Smooth muscle cell (in vitro differentiated cells): Measurements from ENCODE around the gene CAPZB. TPM values are rescaled to one million over a fixed set of nuclear protein-coding genes. Genes with fewer than 3 reads are reported as not detected.

ENCODE experiments used
- DNase-seq: peaks from one replicate; lab custom pipeline; 2025; ENCODE audit not compliant: unreplicated experiment; lab: John Stamatoyannopoulos, UW
- H2AFZ ChIP-seq: fragments of 200-600 bp; sonication (generic); 2 replicates; pipeline ENCODE4 v1.6.0; 2016; ENCODE audit warnings: antibody characterized with exemption, low read depth, mild to moderate bottlenecking
- H3F3A ChIP-seq: fragments of 200-600 bp; sonication (generic); 2 replicates; pipeline ENCODE4 v1.6.0; 2017; ENCODE audit warnings: antibody characterized with exemption, low read depth
- H3K27ac ChIP-seq: fragments of 200-600 bp; sonication (generic); 2 replicates; pipeline ENCODE4 v1.5.1; 2016; ENCODE audit warnings: low read depth, mild to moderate bottlenecking
- H3K27me3 ChIP-seq: fragments of 200-600 bp; sonication (generic); 2 replicates; pipeline ENCODE4 v1.6.1; 2016; ENCODE audit warnings: low read depth, mild to moderate bottlenecking
- H3K36me3 ChIP-seq: fragments of 200-600 bp; sonication (generic); 2 replicates; pipeline ENCODE4 v1.5.1; 2016; ENCODE audit warnings: low read depth
- H3K4me1 ChIP-seq: fragments of 200-600 bp; sonication (generic); 2 replicates; pipeline ENCODE4 v1.5.1; 2016; ENCODE audit warnings: low read depth
- H3K4me2 ChIP-seq: fragments of 200-600 bp; sonication (generic); 2 replicates; pipeline ENCODE4 v1.6.0; 2016; ENCODE audit warnings: mild to moderate bottlenecking
- H3K4me3 ChIP-seq: fragments of 200-600 bp; sonication (generic); 2 replicates; pipeline ENCODE4 v1.5.1; 2016; ENCODE audit warnings: mild to moderate bottlenecking
- H3K79me2 ChIP-seq: fragments of 200-600 bp; sonication (generic); 2 replicates; pipeline ENCODE4 v1.6.0; 2016; ENCODE audit warnings: low read depth, mild to moderate bottlenecking
- H3K9ac ChIP-seq: fragments of 200-600 bp; sonication (generic); 2 replicates; pipeline ENCODE4 v1.6.0; 2016; ENCODE audit warnings: low read depth
- H3K9me3 ChIP-seq: fragments of 200-600 bp; sonication (generic); replicated peaks from 2 replicates; pipeline ENCODE4 v1.5.1; 2016; ENCODE audit warnings: low read depth
- H4K20me1 ChIP-seq: fragments of 200-600 bp; sonication (generic); 2 replicates; pipeline ENCODE4 v1.6.0; 2016; ENCODE audit warnings: low read depth
- WGBS: methylation state at CpG from one replicate; pipeline ENCODE4 v1.1.7; 2016; ENCODE audit warnings: low lambda C conversion rate; 5-methylcytosine and 5-hydroxymethylcytosine counted together
- polyA plus RNA-seq: library from polyadenylated mRNA; unstranded; fragments of >200 nt; fragmentation: Nextera tagmentation; extraction: Ambion mirVana; gene quantifications from 2 replicates; pipeline ENCODE4 v1.2.1, GENCODE V29; 2016
- total RNA-seq: library from RNA; depleted of rRNA; stranded (reverse); fragments of >200 nt; gene quantifications from 2 replicates; pipeline ENCODE4 v1.2.3, GENCODE V29; 2014
- TF ChIP-seq, protein P1 (sequence below): fragments of 200-600 bp; sonication (generic); IDR thresholded peaks from 2 replicates; pipeline ENCODE4 v1.5.1; 2017; ENCODE audit warnings: borderline replicate concordance, mild to moderate bottlenecking, antibody characterized with exemption; ENCODE audit not compliant: insufficient read depth, poor library complexity, severe bottlenecking

CAPZB gene
- total and polyA plus RNA-seq, 2 experiments from 2014 or later = 205 to 405 TPM

DNA sequence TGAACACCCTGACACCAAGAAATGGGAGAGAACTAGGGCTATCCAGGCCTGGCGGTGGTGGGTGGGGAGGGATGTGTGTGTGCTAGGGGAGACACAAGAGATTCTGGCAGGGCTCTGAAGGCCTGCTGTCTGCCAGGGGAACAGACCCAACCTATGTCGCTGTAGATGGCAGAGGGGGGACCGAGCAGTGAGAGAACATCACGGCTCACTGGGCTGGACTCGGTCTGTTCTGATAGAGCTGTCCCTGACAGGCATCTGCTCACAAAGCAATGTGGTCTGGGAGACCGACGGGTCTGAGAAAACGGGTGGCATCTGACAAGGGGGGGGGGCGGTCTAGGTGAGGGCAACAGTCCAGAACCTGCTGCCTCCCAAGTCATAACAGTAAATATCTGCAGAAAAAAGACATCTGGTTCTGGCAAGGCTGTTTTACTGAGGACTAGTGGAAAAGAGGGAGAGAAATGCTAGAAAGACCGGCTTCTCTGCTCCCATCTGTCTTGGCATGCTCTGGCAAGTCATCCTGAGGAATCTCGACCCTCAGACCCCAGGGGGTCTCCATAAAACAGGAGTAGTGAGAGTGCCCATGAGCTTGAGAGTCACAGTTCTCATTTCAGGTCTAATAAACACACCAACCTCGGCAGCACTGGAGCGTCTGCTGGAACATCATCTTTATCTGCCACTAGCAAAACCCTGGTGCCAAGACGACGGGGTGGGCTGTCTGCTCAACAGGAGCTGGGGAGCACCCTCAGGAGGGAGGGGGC is 136.7 kb downstream of the CAPZB start:
- H3K9ac ChIP-seq = no peak overlapping the region
- no peak overlapping the region for H3K4me3 ChIP-seq
- no peak overlapping the region for H2AFZ ChIP-seq
- no peak for DNase-seq
- H3K9me3 ChIP-seq = no peaks in the 10 kb centered on the region
- no peaks in the 10 kb centered on the region for H3K27me3 ChIP-seq
- H3F3A ChIP-seq = no peaks in the 10 kb centered on the region
- no peaks in the 10 kb centered on the region for H3K79me2 ChIP-seq
- WGBS = 91% methylated on average over 15 of the region's 15 CpGs
- TF ChIP-seq, protein P1, sequence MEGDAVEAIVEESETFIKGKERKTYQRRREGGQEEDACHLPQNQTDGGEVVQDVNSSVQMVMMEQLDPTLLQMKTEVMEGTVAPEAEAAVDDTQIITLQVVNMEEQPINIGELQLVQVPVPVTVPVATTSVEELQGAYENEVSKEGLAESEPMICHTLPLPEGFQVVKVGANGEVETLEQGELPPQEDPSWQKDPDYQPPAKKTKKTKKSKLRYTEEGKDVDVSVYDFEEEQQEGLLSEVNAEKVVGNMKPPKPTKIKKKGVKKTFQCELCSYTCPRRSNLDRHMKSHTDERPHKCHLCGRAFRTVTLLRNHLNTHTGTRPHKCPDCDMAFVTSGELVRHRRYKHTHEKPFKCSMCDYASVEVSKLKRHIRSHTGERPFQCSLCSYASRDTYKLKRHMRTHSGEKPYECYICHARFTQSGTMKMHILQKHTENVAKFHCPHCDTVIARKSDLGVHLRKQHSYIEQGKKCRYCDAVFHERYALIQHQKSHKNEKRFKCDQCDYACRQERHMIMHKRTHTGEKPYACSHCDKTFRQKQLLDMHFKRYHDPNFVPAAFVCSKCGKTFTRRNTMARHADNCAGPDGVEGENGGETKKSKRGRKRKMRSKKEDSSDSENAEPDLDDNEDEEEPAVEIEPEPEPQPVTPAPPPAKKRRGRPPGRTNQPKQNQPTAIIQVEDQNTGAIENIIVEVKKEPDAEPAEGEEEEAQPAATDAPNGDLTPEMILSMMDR = no peak
- H3K36me3 ChIP-seq = no peaks in the 10 kb centered on the region
- H3K4me1 ChIP-seq = no peaks in the 10 kb centered on the region
- H3K4me2 ChIP-seq = no peak overlapping the region
- H3K27ac ChIP-seq = no peak overlapping the region
- H4K20me1 ChIP-seq = peaks cover 57% of the 10 kb centered on the region

DNA sequence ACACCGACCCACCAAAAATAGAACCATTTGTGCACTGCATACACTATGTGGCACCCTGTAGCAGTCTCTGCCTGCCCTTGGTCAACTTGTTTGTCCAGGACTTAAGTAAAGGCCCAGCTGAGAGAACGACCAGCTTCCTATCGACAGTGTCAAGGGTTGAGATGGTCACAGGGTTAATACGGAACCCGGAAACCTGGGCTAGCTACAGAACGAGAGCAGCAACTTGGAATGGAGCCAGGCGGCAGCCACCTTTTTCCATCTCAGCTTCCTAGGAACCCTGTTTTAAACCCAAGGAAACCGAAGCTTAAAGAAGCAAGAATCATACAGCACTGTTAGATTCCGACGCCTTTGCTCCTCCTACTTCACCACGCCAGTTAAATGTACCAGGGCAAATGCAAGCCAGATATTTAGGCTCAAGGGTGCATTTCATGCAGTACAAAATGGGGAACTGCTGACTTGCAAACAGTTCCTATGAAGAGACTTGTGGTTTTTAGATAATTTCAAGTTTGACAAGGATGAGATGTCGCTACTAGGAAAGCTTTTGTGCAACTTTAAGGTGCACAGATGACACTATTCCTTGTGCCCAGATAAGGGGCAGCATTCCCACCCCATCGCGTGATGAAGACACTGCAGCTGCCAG is 137.7 kb downstream of the CAPZB start:
- H4K20me1 ChIP-seq = peaks cover 51% of the 10 kb centered on the region
- no peak overlapping the region for H3K27ac ChIP-seq
- H3K79me2 ChIP-seq = no peaks in the 10 kb centered on the region
- no peak overlapping the region for H2AFZ ChIP-seq
- 96% methylated on average over 14 of the region's 14 CpGs for WGBS
- H3K36me3 ChIP-seq = no peaks in the 10 kb centered on the region
- H3K4me2 ChIP-seq = no peak overlapping the region
- no peaks in the 10 kb centered on the region for H3F3A ChIP-seq
- DNase-seq = no peak
- H3K9me3 ChIP-seq = no peaks in the 10 kb centered on the region
- no peak overlapping the region for H3K9ac ChIP-seq
- H3K27me3 ChIP-seq = no peaks in the 10 kb centered on the region
- no peaks in the 10 kb centered on the region for H3K4me1 ChIP-seq
- TF ChIP-seq, protein P1 = no peak
- H3K4me3 ChIP-seq = no peak overlapping the region

GRCh38 chr1:19346026-19346425 is 139.3 kb downstream of the CAPZB start:
- H3K27ac ChIP-seq = no peak overlapping the region
- no peak overlapping the region for H3K9ac ChIP-seq
- DNase-seq = no peak
- H3K4me3 ChIP-seq = no peak overlapping the region
- no peaks in the 10 kb centered on the region for H3F3A ChIP-seq
- no peaks in the 10 kb centered on the region for H3K36me3 ChIP-seq
- no peaks in the 10 kb centered on the region for H3K9me3 ChIP-seq
- H2AFZ ChIP-seq = no peak overlapping the region
- H4K20me1 ChIP-seq = peaks cover 52% of the 10 kb centered on the region
- no peaks in the 10 kb centered on the region for H3K27me3 ChIP-seq
- TF ChIP-seq, protein P1 = no peak
- H3K4me2 ChIP-seq = no peak overlapping the region
- 94% methylated on average over 6 of the region's 6 CpGs for WGBS
- no peaks in the 10 kb centered on the region for H3K4me1 ChIP-seq
- H3K79me2 ChIP-seq = no peaks in the 10 kb centered on the region

DNA sequence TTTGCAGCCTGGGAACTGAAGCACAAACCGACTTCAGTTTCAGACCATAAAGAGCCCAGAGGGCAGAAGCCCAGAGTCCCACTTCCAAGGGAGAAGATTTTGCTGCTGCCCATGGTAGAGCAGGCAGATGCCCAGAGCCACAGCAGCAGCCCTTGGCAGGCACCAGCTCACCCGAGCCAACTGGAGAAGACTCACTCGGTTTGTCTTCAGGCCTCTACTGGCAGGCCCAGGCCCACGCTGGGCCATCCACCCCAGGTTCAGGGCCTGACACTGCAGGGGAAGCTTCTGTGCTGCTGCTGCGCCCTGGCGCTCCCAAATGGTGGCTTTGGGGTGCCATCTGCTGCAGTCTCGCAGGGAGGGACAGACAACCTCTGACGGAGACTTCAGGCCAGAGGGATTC is 139.9 kb downstream of the CAPZB start:
- Histone ChIP-seq H4K20me1 (peaks cover 58% of the 10 kb centered on the region), H3K79me2 (no peaks in the 10 kb centered on the region), H3K36me3 (no peaks in the 10 kb centered on the region), H2AFZ (no peak overlapping the region), H3K9me3 (no peaks in the 10 kb centered on the region), H3K27me3 (no peaks in the 10 kb centered on the region), H3K4me2 (no peak overlapping the region), H3K9ac (no peak overlapping the region), H3K27ac (no peak overlapping the region), H3K4me3 (no peak overlapping the region), H3K4me1 (no peaks in the 10 kb centered on the region), H3F3A (no peaks in the 10 kb centered on the region)
- DNase-seq = no peak
- 98% methylated on average over 8 of the region's 8 CpGs for WGBS
- TF ChIP-seq, protein P1 = no peak
